CD4-positive, alpha-beta T cell (primary cell): ENCODE results near the gene KRT83. TPM values are rescaled to one million over a fixed set of nuclear protein-coding genes. Genes with fewer than 3 reads are reported as not detected.

Experiments
- ATAC-seq: fragments of 200-7000 bp; cut with Tn5 transposase; one replicate; pipeline ENCODE4 v1.10.0; 2022; ENCODE audit warnings: mild to moderate bottlenecking; ENCODE audit not compliant: poor library complexity
- CTCF ChIA-PET: fragments of 350-600 bp; sonication (Branson Sonifier 250); formaldehyde crosslinking; loops from one replicate; lab custom pipeline; 2021; ENCODE audit warnings: antibody characterized with exemption, inconsistent platforms; lab: Charles Lee
- POLR2A ChIA-PET: fragments of 350-600 bp; sonication (Branson Sonifier 250); formaldehyde crosslinking; loops from one replicate; lab custom pipeline; 2021; ENCODE audit warnings: antibody characterized with exemption, inconsistent platforms; lab: Charles Lee
- DNase-seq, 14 experiments: peaks; one replicate each; pipeline ENCODE4 v3.0.0-alpha.2; 2013 to 2020; ENCODE audit warnings: mixed read lengths in 2 of 14
- H3K27ac ChIP-seq, 2 donors: one replicate each; pipeline versions ENCODE4 v1.5.1 to v1.7.0; 2013; ENCODE audit warnings: low read length in 2 of 2, low read depth in 1 of 2, mild to moderate bottlenecking in 1 of 2
- H3K27me3 ChIP-seq, 2 experiments: 1 replicate in 1 of 2; 2 replicates in 1 of 2; pipeline versions ENCODE4 v1.6.1 to v1.7.0; 2013; ENCODE audit warnings: low read length in 2 of 2, control low read depth in 1 of 2, mild to moderate bottlenecking in 1 of 2, moderate library complexity in 1 of 2; ENCODE audit not compliant: insufficient read depth in 2 of 2, control insufficient read depth in 1 of 2
- H3K36me3 ChIP-seq: one replicate; pipeline ENCODE4 v1.6.1; 2013; ENCODE audit warnings: low read length, control low read depth; ENCODE audit not compliant: insufficient read depth
- H3K4me1 ChIP-seq: one replicate; pipeline ENCODE4 v1.6.1; 2013; ENCODE audit warnings: low read length, control low read depth; ENCODE audit not compliant: insufficient read depth
- H3K4me3 ChIP-seq: one replicate; pipeline ENCODE4 v1.5.1; 2013; ENCODE audit warnings: mild to moderate bottlenecking, low read length, moderate library complexity
- H3K9me3 ChIP-seq, 2 experiments: 1 replicate in 1 of 2; 2 replicates in 1 of 2; pipeline versions ENCODE4 v1.6.1 to v1.7.0; 2013; ENCODE audit warnings: low read length in 2 of 2, mild to moderate bottlenecking in 2 of 2, control low read depth in 1 of 2, moderate library complexity in 1 of 2; ENCODE audit not compliant: control insufficient read depth in 1 of 2, insufficient read depth in 1 of 2
- H3K27ac Mint-ChIP-seq: one replicate; pipeline ENCODE4 v1.8.0; 2020; ENCODE audit warnings: mixed read lengths
- H3K27me3 Mint-ChIP-seq: one replicate; pipeline ENCODE4 v1.8.0; 2021; ENCODE audit warnings: mixed read lengths
- H3K36me3 Mint-ChIP-seq: one replicate; pipeline ENCODE4 v1.8.0; 2021; ENCODE audit warnings: low read depth, mixed read lengths
- H3K4me1 Mint-ChIP-seq: one replicate; pipeline ENCODE4 v1.8.0; 2021; ENCODE audit warnings: low read depth, mixed read lengths
- H3K4me3 Mint-ChIP-seq: one replicate; pipeline ENCODE4 v1.8.0; 2020; ENCODE audit warnings: mild to moderate bottlenecking, mixed read lengths
- H3K9me3 Mint-ChIP-seq: one replicate; pipeline ENCODE4 v1.8.0; 2020; ENCODE audit warnings: mixed read lengths
- intact Hi-C, 2 experiments: fragments of 100-400 bp; cut with DNase I in 1 of 2; cut with micrococcal nuclease in 1 of 2; formaldehyde crosslinking; loops; one replicate each; pipeline versions ENCODE4 v1.15.1 to v1.9.0; 2023 to 2025; cut with DNase I, micrococcal nuclease
- total RNA-seq, 174 experiments: library from RNA in 2 of 174; stranded (reverse) in 2 of 174; gene quantifications; one replicate each; pipeline ENCODE4 v1.2.3 and lab custom pipeline; 2021 to 2026
- TF ChIP-seq, protein P1 (sequence below): fragments of 200-600 bp; IDR thresholded peaks from one replicate; pipeline ENCODE4 v1.8.0; 2022; ENCODE audit warnings: antibody characterized with exemption, mild to moderate bottlenecking

KRT83 gene
- total RNA-seq, 2 experiments from 2014 or later: not detected

- H3K4me1 Mint-ChIP-seq: peaks cover 8% of the 10 kb centered on the region
- H3K4me1 ChIP-seq: peaks cover 8% of the 10 kb centered on the region
- no peak within 1 kb of the TSS for H3K4me3 ChIP-seq
- ChIA-PET CTCF (no interaction called here), POLR2A (no interaction called here)
- H3K9me3 Mint-ChIP-seq: no peaks in the 10 kb centered on the region
- H3K9me3 ChIP-seq: no peaks in the 10 kb centered on the region
- no peak within 1 kb of the TSS for H3K27ac Mint-ChIP-seq
- intact Hi-C loops: no loop called here
- H3K4me3 Mint-ChIP-seq: no peak within 1 kb of the TSS
- H3K27ac ChIP-seq: no peak within 1 kb of the TSS
- no peak for ATAC-seq
- no peak for DNase-seq
- peaks cover 12 to 24% of the 10 kb centered on the region in 2 experiments for H3K27me3 ChIP-seq
- TF ChIP-seq, protein P1, sequence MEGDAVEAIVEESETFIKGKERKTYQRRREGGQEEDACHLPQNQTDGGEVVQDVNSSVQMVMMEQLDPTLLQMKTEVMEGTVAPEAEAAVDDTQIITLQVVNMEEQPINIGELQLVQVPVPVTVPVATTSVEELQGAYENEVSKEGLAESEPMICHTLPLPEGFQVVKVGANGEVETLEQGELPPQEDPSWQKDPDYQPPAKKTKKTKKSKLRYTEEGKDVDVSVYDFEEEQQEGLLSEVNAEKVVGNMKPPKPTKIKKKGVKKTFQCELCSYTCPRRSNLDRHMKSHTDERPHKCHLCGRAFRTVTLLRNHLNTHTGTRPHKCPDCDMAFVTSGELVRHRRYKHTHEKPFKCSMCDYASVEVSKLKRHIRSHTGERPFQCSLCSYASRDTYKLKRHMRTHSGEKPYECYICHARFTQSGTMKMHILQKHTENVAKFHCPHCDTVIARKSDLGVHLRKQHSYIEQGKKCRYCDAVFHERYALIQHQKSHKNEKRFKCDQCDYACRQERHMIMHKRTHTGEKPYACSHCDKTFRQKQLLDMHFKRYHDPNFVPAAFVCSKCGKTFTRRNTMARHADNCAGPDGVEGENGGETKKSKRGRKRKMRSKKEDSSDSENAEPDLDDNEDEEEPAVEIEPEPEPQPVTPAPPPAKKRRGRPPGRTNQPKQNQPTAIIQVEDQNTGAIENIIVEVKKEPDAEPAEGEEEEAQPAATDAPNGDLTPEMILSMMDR: no peak
- H3K36me3 Mint-ChIP-seq: no peaks in the 10 kb centered on the region
- no peaks in the 10 kb centered on the region for H3K36me3 ChIP-seq
- H3K27me3 Mint-ChIP-seq: peaks cover 66% of the 10 kb centered on the region
Observed at GRCh38 chr12:52274521-52275120, 46.6 kb downstream of the KRT83 start, which contains the start of gene KRT86. Gene KRT86 (plus strand): TSS chr12:52274645. CDS start chr12:52301917, 27,272 bp downstream.

DNA sequence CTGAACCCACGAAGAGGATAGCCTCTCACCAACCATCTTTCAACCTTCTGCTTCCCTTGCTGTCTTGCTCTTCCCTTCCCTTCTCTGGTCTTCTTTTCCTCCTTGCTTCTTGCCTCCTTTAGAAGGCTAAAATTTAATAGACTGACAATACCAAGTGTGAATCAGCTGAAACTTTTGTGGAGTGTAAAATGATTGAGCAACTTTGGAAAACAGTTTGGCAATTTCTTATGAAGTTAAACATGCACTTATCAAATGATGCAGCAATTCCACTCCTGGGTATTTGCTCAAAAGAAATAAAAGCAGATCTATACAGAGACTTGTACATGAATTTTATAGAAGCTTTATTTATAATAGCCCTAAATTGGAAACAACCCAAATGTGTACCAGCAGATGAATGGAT lies 50.0 kb downstream of the KRT83 start:
- Histone ChIP-seq H3K36me3 (no peaks in the 10 kb centered on the region), H3K27ac (no peak overlapping the region), H3K9me3 (no peaks in the 10 kb centered on the region), H3K4me3 (no peak overlapping the region), H3K4me1 (no peaks in the 10 kb centered on the region), H3K27me3 (peaks cover 5 to 20% of the 10 kb centered on the region in 2 experiments)
- Mint-ChIP-seq H3K4me1 (no peaks in the 10 kb centered on the region), H3K4me3 (no peak overlapping the region), H3K9me3 (no peaks in the 10 kb centered on the region), H3K27ac (no peak overlapping the region), H3K27me3 (peaks cover 50% of the 10 kb centered on the region), H3K36me3 (no peaks in the 10 kb centered on the region)
- ChIA-PET CTCF (no interaction called here), POLR2A (no interaction called here)
- intact Hi-C loops: no loop called here
- TF ChIP-seq, protein P1: no peak
- DNase-seq (no peak), ATAC-seq (no peak)

- H3K9me3 Mint-ChIP-seq: no peaks in the 10 kb centered on the region
- TF ChIP-seq, protein P1: no peak
- peaks cover 5 to 17% of the 10 kb centered on the region in 2 experiments for H3K27me3 ChIP-seq
- H3K27me3 Mint-ChIP-seq: peaks cover 48% of the 10 kb centered on the region
- ATAC-seq (no peak), DNase-seq (peak in 1 of 14 experiments; percentile 10)
- no peaks in the 10 kb centered on the region for H3K36me3 ChIP-seq
- CTCF ChIA-PET: interaction anchor here (1.1 kb wide), 1 partner anchor 8 kb away, joined by 4 read pairs; no protein-coding TSS in a partner anchor
- intact Hi-C loops: no loop called here
- no peak overlapping the region for H3K4me3 ChIP-seq
- H3K27ac ChIP-seq: no peak overlapping the region
- H3K27ac Mint-ChIP-seq: no peak overlapping the region
- no peak overlapping the region for H3K4me3 Mint-ChIP-seq
- POLR2A ChIA-PET: no interaction called here
- no peaks in the 10 kb centered on the region for H3K36me3 Mint-ChIP-seq
- no peaks in the 10 kb centered on the region for H3K9me3 ChIP-seq
- H3K4me1 Mint-ChIP-seq: no peaks in the 10 kb centered on the region
- H3K4me1 ChIP-seq: no peaks in the 10 kb centered on the region
Observed at GRCh38 chr12:52270541-52271070, 50.6 kb downstream of the KRT83 start.
